ENCODE measurements around the gene APBB3.

- TF ChIP-seq CTCF (IDR thresholded peaks at IDR 0.05) (no peak), POLR2A (IDR thresholded peaks at IDR 0.05) (no peak)
Observed at GRCh38 chr5:140598836-140599235, 34.4 kb upstream of the APBB3 start.
